GM19099 (cell line): ENCODE results near the gene CCDC195.

Experiments
- POLR2A ChIP-seq: IDR thresholded peaks from 3 replicates; pipeline ENCODE4 v1.6.1; 2011; ENCODE audit warnings: low read depth; ENCODE audit not compliant: insufficient read length; ENCODE audit errors: extremely low read depth

Gene CCDC195, protein sequence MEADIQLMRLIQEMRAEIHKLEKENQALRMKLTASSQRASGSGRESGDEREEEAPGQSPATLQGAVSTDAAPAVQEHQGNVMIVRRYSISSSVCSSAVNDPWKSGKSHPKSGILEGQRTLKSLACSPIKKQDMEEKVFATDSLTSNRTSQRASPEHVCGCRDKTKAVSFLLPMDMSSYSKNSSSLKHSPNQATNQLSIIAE

DNA sequence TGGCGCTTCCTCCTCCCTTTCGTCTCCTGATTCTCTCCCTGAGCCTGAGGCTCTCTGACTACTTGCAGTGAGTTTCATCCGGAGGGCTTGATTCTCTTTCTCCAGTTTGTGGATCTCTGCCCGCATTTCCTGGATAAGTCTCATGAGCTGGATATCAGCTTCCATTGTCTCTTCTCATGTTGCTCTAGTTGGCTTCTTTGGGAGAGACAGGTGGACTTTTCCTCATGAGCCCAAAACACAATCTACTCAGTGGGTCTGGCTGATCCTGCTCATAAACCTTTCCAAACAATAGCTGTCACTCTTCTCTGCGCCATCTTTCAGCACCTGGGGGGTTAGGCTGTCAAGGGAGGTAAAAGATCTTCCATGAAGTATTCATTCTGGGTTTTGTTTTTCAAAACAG, at the start of gene CCDC195:
TSS of gene CCDC195 (minus strand) at position 165 of the 400 bp plus-strand sequence. CDS start at position 165, 0 bp downstream.
- no peak for TF ChIP-seq POLR2A

DNA sequence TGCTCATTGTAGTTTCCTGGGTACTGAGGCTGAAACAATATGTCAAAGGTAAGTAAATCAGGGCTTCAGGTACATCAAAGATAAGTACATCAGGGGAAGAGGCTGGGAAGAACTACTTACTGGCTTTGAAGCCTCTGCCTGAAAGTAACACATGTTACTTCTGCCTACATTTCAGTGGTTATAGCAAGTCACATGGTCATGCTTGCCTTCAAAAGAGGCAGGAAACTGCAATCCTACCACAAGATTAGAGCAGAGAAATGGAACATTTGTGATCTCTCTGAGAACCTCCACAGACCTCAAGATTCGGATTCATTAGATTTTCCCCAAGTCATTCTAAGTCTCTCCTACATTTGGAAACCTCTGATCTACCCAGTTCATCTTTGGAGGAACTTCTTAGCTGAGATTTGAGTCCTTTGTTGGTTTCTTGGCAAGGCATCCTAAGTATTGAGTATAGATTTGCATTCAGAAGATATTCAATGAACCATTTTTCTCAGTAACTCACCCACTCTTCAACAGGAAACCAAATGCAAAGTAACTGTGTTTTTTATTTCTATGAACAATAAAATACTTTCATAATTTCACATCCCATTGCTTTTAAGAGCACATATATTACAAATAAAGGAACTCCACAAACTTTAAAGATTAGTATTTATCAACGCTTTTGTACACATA, 48.5 kb upstream of the CCDC195 start:
- no peak for TF ChIP-seq POLR2A

DNA sequence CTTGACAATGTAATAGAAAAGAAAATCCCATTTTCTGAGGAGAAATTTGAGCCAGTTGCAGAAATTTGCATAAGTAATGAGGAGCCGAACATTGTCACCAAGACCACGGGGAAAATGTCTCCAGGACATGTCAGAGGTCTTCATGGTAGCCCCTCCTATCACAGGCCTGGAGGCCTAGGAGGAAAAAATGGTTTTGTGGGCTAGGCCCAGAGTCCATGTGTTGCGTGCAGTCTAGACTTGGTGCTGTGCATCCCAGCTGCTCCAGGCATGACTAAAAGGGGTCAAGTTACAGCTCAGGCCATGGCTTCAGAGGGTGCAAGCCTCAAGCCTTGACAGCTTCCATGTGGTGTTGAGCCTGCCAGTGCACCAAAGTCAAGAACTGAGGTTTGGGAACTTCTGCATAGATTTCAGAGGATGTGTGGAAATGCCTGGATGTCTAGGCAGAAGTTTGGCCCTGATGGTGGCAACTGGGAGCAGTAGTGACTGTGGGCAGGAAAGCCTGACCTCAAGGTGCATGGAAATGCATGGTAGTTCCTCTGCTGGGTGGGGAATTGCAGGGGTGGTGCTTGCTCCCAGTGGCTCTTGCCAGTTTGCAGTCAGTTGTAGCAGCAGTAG, 41.9 kb upstream of the CCDC195 start:
- TF ChIP-seq POLR2A, result no peak

DNA sequence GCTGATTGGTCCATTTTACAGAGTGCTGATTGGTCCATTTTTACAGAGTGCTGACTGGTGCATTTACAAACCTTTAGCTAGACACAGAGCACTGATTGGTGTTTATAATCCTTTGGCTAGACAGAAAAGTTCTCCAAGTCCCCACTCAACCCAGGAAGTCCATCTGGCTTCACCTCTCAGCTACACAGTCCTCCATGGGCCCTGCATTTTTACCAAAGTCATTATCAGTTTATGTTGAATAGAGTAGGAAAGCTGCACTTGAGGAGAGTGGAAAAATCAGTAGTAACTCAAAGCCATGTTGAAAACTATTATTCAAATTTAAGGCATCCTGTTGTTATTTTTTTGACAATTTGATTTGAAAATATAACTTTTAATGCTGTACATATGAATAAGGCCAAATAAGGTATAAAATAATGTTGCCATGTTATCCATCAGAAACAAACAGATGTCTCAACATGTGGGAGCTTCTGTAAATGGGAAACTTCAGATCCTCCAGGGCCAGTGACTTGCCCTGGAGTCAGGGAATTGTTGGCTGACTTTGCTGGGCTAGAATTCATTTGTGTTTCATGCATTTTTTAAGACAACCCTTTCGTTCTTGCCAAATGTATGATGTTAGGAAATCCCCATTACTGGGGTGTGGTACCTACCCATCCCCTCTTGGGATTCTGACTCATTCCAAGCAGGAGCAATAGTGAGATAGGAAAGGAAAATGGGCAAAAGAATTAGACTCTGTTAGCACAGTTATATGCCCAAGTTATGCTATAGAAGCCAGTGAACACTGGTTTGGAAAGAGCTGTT, 37.8 kb upstream of the CCDC195 start:
- no peak for TF ChIP-seq POLR2A

DNA sequence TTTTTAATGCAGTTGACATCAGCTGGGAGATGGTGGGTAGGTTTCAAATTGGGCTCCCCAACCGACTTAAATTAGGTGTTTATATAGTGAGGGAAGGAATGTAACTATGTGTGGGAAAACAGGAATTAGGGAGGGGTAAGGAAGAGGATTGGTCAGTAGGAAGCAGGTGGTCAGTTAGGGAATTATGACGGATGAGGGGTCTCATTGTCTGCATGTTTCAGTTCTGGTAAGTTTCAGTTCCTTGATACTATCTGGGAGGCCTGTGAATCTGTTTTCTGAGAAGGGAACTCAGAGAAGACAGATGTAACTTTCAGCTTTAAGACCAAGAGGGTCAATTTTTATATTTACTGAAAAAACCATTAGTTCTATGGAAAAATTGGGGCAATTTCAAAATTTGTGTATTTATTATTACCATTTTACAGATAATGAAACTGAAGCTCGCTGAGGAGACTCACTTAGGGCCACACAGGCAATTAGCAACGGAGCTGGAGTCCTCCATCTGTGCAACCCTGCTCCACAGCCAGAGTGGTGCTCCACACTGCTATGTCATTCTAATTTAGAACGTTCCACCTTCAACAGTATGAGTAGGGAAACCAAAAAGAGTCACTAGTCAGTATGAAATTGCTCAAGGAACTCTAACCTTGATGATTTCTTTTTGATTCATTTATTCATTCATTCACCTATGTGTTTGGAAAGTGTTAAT, 36.0 kb upstream of the CCDC195 start:
- no peak for TF ChIP-seq POLR2A

DNA sequence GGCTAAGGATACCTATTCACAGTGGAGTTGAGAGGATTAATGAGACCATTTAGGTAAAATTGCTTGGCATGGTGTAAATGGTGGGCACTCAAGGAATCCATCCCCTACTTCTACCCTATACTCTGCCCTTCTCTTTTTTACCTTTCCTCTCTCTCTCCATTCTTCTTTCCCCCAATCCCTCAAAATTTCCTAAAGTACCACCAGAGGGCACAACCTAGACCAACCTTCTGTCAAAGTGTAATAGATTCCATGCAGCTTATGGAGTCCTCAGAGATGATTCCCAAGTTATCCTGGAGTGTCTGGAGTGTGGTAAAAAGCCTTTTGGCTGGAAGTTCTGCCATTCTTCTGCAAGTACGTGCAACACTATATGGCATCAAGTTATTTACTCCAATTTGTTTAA, 33.0 kb upstream of the CCDC195 start:
- no peak for TF ChIP-seq POLR2A

DNA sequence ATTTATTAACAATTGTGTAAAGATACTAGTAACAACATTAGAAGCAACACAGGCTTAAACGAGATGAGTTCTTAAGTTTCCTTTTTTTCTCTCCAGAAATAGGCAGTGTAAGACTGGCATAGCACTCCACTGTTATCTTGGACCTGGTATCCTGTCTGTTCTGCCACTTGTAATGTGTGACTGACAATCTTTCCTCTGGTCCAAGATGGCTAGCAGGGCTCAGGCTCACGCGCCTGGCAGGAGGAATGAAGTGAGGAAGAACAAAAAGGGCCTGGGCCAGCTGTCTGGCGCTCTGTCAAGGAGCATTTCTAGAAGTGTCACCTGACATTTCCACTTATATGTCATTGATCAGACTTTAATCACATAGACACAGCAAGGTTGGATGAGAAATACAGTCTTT, 31.6 kb upstream of the CCDC195 start:
- no peak for TF ChIP-seq POLR2A

DNA sequence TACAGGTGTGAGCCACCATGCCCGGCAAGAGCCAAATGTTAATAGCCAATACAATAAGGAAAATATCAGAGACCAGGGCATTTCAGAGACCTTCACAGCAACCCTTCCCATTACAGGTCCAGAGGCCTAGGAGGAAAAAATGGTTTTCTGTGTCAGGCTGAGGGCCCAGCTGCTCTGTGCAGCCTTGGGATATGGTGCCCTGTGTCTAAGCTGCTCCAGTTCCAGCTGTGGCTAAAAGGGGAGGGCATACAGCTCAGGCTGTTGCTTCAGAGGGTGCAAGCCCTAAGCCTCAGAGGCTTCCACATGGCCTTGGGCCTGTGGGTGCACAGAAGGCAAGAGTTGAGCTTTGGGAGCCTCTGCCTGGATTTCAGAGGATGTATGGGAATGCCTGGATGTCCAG, 20.1 kb upstream of the CCDC195 start:
- TF ChIP-seq POLR2A, result no peak

DNA sequence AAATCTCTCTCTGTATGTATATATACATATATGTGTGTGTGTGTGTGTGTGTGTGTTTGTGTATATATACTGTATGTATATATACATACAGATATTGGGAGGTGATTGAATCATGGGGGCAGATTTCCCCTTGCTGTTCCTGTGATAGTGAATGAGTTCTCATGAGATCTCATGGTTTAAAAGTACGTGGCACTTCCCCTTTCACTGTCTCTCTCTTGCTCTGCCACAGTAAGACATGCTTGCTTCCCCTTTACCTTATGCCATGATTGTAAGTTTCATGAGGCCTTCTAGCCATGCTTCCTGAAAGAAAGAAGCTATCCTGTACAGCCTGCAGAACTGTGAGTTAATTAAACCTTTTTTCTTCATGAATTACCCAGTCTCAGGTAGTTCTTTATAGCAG, 18.8 kb upstream of the CCDC195 start:
- TF ChIP-seq POLR2A, result no peak

DNA sequence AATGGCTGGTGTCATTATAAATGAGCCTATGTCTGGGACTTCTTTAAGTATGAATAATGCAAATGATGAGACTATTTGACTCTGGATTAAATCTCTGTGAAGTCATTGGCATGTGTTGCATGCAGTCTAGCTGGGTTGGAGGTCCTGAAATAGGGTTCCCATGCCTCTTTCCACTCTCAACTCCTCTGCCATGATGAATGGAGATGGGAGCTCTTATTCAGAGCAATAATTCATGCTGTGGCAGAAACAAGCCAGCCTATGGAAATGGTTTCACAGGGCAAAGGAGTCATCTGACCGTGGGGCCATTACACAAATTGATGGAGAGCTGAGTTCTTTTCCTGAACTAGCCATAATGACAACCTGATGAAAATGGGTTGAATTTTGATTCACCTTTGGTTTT, 15.5 kb upstream of the CCDC195 start:
- no peak for TF ChIP-seq POLR2A

DNA sequence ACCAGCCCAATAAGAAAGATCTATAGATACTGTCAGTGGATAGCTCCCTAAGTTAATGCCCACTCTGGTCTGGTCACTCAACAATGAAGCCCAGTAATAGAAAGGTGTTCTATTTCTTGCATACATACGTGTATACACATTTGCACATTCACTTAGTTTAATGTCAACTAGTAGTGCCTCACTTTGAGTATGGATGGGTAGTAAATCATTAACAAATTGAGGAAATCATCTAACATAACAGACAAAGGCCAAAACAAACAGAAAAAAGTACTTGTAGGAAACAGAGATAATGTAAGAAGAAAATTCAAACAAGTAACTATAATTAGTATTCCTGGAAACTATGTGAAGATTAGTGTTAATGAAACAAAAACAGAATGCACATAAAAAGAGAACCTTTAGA, 13.3 kb upstream of the CCDC195 start:
- no peak for TF ChIP-seq POLR2A

DNA sequence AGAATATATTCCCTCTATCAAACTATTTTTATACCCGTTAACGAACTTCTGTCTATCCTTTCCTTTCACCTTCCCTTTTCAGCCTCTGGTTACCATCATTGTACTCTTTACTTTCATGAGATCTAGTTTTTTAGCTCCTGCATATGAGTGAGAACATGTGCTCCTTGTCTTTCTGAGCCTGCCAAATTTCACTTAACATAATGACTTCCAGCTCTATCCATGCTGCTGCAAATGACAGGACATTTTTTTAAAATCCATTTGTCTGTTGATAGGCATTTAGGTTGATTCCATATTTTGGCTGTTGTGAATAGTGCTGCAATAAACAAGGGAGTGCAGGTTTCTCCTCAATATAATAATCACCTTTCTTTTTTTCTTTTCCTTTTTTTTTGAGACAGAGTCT, 8.2 kb upstream of the CCDC195 start:
- no peak for TF ChIP-seq POLR2A

DNA sequence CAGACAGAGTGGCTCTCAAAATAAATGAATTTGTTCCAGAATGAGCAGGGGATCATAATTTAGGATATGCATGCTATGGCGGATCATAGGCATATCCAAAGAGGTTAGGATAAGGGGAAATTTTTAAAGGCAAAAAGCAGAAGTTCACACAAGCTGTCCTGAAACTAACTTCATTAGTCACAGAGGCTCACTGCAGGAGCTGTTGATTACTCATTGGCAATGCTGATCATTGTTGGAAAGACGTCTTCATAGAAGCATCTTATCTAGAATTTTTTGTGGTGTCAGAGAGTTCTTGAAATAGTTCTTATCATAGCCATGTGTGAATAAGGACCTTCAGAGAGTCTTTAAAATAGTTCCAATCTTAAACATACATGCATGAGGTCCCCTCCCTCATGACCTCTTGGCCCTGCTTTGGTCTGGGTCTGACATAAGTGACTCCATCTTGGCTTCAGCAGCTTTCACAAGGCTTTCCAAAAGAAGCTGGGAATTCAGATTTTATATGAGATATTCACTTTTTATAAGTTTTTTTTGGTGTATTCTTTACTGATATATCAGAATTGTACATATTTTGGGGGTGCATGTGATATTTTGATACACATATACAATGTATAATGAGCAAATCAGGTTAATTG, 7.5 kb upstream of the CCDC195 start:
- no peak for TF ChIP-seq POLR2A

DNA sequence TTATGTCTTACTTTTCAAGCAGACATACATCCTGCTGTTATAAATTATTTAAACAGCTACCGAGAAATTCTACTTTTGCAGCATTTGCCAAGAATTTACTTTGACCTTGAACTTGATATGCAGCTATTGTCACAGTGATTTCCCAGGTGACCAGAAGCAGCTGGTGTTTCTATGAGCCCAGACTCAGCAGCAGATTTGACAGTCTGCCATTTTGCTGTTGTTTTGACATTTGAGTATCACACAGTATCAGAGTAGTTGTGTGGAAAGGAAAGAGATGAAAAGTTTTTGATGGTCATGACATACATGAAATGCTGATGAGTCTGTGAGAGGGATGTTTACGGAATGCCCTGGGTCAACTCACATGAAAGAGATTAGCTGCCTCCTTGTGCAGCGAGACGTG, 6.6 kb upstream of the CCDC195 start:
- TF ChIP-seq POLR2A, result no peak

DNA sequence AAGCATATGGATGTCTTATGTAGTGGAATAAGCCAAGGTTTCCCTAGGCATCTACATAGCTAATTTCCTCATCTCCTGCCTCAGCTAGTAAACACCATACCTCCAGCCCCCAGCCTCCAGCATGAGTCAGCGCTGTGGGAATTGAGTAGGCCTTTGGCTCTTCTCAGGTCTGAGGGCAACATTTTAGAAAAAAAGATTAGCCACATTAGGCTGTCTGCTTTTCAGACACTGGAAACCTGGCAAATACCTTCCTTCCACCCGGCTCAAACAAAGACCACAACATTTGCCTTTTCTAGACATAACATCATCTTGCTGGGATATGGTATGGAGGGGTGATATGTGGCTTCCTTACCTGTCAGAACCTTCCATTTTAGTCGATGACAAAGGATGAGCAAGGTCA, 6.1 kb upstream of the CCDC195 start:
- no peak for TF ChIP-seq POLR2A

DNA sequence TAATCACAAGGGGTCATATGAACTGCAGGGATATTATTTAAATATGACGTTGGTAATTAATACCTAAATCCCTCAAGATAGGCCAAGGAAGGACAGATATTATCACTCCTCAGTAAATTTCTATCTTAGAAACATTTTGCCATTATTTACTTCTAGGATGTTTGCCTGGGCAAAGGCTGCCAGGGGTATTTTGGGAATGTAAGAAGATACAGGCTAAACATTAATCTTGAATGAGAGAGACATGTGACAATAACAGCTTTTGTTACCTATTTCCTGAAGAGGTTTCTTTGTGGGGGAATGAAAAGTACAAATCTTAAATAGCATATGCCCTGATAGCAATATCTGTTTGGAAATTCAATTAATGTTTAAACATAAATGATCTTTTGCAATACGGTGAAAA, 756 bp upstream of the CCDC195 start:
- no peak for TF ChIP-seq POLR2A
